GM19035 (cell line): Measurements from ENCODE around the gene TRANK1.
"Not testable (repeated sequence)": the region's sequence is repeated elsewhere in the genome, so short reads cannot be mapped to it uniquely, and the experiment has no call there.

Source experiments
- ATAC-seq: cut with Tn5 transposase; IDR thresholded peaks from one replicate; pipeline ENCODE4 v1.9.1; 2021; ENCODE audit not compliant: unreplicated experiment

The TRANK1 gene

DNA sequence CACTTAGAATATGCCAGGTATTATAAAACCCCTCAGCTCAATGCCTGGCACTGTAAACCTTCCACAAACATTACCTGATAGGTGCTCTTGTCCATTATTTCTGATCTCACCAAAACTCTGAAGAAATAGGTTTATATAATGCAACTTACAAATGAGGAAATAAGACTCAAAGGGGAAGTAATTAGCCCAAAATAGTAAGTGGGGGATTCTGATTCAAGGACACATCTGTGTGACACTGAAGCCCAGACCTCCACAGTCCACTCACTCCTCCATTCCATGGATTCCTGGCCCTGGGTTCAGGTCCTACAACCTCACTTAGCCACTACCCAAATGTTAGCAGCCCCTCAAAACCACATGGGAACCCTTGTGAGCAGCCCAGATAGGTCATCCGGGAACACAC, 49.9 kb downstream of the TRANK1 start:
- no peak for ATAC-seq

DNA sequence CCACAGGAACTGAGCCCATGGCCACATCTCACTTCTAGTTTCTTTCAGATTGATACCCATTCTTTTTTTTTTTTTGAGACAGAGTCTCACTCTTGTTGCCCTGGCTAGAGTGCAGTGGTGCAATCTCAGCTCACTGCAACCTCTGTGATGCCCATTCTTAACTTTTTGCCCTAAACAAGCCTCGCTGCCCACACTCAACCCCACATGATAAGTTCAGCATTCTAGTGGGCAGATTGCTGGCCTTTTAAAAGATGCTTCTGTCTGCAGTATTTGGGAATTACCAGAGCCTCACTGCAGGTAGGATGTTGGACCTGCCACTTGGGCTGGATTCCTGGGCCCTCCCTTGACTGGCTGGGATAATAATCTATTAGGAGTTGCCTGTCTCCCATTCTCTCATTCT, 51.0 kb downstream of the TRANK1 start:
- no peak for ATAC-seq

DNA sequence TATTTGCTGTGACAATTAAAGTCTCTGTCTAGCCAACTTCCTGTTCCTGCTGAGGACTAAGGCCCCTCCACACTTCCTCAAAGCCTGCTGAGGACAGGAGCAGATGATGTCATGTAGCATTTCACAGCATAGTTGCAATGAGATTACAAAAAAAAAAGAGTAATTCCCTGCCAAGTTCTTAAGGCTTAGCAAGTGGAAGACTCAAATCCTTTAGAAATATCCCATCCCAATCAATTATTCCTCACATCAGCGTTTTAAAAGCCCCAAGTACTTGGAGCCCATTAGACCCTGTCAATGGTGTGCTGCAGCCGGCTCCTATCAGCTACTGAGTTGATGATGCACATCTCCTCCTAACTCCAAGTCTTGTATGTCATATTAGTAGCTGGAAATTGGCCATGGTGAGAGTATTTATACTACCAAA, 51.7 kb downstream of the TRANK1 start:
- ATAC-seq: peak; percentile 45

DNA sequence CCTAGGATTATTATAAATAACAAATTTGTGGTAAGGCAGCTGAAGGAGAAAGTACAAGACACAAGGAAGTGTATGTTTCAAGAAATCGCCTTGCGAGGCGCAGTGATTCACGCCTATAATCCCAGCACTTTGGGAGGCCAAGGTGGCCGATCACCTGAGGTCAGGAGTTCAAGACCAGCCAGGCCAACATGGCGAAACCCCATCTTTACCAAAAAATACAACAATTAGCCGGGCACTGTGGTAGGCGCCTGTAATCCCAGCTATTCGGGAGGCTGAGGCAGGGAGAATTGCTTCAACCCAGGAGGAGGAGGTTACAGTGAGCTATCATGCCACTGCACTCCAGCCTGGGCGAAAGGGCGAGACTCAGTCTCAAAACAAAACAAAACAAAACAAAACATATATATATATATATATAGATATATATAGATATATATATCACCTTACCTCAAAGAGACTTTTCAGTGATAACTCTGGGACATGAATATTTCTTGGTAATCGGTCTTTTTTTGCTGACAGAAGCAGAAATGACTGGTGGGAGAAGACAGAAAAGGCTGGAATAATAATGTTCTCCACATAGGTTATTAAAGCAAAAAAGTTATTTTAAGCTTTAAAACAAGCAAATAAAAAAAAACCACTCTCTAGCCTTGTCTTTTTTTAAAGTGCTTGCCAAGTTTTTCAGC, 52.3 kb downstream of the TRANK1 start:
- no peak for ATAC-seq

DNA sequence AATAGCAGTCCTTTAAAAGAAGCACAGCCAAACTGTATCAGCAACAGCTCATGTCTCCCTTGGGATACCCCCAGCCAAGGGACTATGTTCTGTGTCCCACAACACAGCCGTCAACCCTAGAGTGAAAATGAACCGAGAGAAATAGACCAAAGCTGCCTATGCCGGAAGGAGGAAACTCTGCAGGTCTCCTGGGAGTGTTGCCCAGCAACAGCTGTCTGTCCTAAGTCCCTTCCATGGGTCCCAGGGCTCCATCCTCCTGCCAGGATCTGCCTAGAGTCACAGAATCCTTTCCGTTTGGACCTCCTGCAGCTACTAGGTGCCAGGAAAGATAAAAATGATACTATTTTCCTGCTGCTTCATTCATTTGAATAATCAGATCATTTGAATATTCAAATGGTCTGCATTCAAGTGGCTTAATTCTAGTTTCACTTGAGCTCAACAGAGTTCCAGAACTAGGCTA, 53.1 kb downstream of the TRANK1 start:
- ATAC-seq: peak; percentile 72

DNA sequence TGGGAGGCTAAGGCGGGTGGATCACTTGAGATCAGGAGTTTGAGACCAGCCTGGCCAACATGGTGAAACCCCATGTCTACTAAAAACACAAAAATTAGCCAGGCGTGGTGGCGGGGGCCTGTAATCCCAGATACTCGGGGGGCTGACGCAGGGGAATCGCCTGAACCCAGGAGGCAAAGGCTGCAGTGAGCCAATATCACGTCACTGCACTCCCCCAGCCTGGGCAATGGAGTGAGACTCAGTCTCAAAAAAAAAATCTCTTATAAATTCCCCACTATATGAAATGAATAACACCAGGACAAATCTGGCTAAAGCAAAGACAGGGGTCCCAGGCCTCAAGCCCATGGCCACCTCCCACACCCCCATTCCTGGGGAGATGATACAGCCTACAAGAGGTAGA, 53.8 kb downstream of the TRANK1 start:
- not testable (repeated sequence) for ATAC-seq

DNA sequence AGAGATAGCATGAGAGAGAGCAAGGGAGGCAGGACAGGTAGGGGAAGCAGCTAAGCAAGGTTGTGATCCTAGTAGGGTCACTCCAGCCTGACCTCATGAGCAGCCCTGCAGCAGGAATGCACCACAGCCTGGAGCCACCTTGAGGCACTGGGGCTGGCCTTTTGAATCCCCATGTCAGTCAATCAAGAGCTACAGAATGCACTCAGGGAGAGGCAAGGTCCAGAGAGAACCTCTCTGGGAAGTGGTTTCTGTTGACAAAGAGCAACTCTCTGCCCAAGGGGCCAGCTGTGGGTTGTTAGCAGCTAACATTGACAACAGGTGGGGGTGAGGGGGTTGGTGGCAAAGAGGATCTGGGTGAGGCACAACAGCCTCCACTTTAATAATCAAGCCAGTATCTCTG, 54.6 kb downstream of the TRANK1 start:
- ATAC-seq: no peak

DNA sequence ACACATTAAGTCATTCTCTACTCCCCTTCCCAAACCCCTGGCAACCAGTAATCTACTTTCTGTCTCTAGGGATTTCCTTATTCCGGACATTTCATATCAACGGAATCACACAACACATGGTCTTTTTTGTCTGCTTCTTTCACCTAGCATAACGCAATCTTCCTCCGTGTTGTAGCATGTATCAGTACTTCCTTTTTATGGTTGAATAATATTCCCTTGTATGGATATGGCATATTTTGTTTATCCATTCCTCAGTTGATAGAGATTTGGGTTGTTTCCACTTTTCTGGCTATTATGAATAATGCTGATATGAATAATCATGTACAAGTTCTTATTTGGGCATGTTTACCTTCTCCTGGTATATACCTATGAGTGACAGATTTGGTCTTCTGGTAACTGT, 63.1 kb downstream of the TRANK1 start:
- ATAC-seq: no peak

DNA sequence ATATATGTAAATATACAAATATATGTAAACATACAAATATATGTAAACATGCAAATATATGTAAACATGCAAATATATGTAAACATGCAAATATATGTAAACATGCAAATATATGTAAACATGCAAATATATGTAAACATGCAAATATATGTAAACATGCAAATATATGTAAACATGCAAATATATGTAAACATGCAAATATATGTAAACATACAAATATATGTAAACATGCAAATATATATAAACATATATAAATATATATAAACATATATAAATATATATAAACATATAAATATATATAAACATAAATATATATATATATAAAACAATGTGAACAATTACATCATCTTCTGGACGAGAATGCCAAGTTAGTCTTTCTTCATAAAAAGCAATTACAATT, 65.0 kb downstream of the TRANK1 start:
- ATAC-seq: not testable (repeated sequence)

DNA sequence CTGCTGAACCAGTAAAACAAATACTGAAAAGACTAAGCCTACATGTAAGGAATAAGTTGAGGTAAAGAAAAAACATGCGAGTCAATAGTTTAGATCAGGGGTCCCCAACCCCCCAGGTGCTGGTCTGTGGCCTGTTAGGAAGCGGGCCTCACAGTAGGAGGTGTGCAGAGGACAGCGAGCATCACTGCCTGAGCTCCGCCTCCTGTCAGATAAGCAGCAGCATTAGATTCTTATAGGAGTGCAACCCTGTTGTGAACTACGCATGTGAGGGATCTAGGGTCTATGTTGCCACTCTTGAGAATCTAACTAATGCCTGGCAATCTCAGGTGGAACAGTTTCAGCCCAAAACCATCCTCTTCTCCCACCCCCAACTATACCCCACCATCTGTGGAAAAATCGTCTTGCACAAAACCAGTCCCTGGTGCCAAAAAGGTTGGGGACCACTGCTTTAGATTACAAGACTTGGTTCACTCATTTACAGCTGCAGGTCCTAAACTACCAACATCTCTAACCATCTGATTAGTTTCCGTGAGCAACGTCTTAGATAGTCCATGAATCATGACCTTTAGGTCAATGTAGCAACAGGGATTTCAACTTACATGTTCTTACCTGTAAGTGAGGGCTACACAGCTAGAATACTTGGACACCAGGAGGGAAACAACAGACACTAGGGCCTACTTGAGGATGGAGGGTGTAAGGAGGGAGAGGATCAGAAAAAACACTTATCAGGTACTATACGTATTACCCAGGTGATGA, 66.7 kb downstream of the TRANK1 start:
- ATAC-seq: no peak

DNA sequence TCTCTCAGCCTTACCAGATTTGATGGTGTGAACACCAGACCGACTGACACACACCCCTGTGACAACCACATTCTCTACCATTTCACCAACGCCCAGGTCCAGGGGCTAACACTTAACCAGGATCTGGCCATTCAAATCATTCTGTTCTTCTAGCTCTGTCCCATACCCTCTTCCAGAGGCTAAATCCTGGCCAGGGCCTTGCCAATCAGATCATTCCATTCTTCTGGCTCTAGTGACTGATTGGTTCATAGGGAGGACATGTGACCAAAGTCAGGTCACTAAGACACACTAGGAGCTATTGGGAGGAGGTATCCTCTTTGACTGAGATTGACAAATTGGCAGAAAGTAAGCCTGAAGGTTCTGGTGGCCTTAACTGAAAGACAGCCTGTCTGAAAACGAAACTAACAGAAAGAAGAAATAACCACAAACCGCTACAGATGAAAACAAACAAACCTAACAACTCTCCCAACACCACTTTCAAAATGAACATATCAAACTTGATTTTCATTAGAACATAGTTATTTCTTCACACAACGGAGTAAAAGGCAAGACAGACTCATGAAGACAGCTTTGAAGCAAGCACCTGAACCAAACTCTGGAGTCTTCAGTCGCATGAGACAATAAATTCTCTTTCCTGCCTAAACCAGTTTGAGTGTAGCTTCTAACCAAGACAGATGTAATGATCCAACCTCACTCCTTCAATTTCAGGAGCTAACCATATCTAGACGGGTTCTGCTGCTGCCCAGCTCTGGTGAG, 68.5 kb downstream of the TRANK1 start:
- peak; percentile 99 for ATAC-seq

DNA sequence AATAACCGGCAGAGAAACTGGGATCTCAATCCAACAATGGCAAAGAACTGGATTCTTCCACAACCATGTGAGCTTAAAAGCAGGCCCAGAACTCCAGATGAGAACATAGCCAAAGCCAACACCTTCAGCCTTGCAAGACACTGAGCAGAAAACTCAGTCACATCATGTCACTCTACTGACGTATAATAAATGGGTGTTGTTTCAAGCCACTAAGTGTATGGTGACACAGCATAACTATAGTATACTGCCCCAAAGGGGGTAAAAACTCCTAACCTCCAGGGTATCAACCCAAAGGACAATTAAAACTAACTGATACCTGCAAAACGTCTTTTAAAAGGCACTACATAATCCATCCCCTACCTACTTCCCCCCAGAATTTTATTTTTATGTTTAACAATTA, 69.5 kb downstream of the TRANK1 start:
- no peak for ATAC-seq

DNA sequence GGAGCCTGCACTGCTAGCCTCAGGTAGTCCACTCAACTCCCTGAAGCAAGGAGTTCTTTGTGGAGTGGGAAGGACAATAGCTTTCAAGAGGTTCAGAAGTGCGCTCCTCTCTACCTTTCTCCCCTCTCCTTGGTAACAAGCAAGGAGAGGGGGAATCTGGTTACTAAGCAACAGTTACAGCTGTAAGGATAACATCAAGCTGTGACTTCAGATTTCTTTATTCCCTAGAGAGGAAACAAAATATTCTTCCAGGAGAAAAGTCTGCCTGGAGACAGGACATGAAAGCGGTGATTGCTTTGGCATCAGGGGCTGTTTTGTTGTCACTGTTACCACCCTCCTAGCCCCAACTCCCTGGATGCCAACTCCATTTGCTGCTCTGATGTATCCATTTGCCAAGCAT, 70.4 kb downstream of the TRANK1 start:
- no peak for ATAC-seq

DNA sequence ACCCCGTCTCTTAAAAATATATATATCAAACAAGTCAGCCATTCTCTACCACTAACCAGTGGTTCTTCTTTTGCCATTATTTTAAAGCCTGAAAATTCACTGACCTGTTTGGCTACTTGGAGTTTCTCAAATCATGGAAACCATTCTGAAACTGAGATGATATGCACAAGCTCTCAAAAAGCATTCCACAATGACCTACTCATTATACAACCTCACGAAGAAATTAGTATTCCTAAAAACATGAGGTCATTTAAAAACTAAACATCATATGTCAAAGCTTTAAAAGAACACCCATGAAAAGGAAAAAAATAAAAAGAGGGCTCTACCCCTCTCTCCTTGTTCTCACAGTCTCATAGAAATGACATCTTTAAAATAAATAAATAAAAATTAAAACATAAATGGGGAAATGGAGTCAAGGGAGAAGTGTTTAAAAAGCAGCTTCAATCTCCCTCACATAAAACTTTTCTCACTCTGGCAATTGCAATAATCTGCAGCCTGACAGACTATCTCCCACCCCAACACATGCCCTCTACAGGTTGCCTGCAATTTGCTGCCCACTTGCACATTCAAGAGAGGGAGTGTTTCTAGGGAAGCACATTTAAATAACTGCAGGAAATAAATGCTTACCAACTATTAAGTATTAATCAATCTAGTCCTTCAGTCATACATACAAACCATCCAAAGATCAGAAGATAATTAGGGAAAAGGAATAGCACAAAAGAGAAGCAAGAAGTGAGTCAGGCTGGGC, 73.3 kb downstream of the TRANK1 start:
- ATAC-seq: no peak

DNA sequence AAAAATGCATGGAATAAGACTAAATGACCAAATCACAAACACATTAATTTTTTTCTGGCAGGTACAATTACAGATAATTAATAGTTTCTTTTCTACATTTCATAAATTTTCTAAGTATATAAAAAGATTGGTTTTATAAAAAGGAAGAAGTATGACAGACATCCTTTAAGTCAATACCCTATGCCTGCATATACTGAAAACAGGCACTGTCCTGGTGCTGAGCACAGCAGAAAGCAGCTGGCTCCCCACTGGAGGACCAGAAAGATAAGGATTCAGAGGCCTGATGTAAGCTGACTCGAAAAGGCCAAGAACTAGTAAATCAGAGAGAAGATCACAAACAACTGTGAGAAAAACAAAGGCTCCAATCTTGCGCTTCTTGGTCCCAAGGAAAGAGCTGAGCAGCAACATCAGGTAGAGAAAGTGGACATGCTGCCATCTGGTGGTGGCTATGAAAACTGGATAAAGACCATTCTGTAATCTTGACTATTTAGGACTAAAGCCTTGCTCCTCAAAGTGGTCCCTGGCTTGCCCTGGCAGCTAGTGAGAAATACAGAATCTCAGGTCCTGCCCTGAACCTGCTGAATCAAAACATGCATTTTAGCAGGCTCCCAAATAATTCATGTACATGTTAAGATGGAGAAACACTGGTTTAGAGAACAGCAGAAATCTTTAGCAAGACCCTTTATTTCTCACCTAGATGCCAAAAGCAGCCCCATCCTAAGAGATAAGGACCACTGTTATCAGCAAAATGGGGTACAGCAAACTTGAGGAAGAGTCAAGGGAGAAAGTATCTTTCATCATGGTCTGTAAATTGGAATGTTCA, 76.0 kb downstream of the TRANK1 start:
- ATAC-seq: peak; percentile 93

DNA sequence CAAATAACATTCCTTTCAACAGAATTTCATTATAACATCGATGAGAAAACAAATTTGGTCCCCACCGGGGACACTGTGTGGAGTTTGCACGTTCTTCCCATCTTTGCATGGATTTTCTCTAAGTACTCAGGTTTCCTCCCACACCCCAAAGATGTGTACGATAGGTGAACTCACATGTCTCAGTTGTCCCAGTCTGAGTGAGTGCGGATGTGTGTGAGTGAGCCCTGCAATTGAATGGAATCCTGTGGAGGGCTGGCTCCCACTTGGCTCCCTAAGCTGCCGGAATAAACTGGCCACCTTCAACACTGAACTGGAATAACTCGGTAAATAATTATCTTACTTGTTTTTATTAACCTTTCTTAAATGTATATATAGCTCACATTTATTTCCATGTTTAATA, 77.0 kb downstream of the TRANK1 start:
- no peak for ATAC-seq

DNA sequence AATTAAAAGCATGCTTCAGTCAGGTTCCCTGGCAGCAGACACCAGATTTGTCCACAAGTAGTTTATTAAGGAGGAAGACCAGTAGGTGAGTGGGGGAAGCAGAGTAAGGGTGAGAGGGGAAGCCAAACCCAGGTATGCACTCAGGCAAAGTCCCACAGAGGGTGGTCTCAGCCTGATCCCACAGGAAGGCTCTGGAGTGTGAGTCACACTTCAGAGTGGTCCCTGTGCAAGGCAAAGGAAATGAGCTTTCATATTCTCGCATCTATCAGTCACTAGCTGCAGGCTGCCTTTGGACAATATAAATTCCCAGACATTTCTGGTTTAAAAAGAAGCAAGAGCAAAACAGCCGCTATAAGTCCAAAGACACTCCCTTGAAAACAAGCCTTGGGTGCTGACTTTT, 78.5 kb downstream of the TRANK1 start:
- ATAC-seq: no peak

DNA sequence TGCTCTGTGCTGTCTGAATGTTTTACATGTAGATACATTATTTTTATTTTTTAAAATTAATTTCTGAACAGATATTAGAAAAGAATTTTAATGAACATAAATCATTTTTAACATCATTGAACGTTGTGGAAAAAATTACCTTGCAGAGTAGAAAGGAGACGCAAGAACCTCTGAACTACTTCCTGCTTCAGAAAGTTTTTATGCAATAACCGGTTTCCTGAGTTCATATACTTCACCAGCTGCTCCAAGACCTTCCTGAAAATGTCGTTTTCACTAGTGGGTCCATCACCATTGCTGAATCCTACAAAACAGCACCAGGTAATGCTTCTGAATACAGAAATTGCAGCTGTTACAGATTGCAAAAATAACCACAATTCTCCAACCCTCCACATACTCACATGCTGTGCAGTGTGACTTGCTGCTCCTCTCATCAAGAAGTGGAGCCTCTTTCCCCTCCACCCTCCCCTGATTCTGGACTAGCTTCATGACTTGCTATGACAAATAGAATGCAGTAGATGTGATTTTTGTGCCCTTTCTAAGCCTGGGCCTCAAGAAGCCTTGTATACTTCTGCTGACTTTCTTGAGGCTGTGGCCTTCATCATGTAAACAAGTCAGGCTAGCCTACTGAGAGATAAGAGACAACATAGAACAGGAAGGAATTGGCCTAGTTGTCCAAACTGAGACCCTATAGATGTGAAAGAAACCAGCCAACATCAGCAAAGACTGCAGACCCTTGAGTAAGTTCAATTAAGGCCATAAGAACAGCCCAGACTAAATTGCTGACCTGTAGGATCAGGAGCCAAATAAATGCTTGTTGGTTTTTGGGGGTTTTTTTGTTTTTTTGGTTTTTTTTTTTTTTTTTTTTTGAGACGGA, 80.4 kb downstream of the TRANK1 start:
- ATAC-seq: no peak

DNA sequence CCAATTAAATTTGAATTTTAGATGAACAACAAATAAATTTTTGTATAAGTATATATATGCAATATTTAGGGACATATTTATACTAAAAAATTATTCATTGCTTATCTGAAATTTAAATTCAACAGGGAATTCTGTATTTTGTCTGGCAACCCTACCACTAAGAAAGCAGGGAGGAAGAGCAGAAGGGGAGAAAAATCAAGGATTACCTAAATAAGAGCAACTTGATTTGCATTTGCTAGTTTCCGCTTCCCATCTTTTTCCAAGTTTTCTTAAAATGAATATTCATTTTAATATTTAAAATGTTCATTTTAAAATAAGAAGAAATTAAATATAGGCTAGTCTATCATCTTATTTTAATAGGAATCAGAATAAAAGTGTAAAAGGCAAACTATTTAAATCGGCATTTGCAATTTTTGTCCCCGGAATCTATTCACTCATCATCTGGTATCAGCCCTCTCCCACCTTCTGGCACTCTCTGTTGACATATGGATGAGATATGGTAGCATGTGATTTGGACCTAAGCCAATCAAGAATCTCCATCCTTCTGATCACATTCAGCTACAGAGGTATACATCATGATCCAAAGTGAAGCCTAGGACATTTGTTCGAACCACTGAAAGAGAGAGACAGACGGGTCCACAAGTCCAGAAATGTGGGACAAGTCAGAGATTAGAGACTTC, 82.6 kb downstream of the TRANK1 start:
- ATAC-seq: no peak
